Activated naive CD4-positive, alpha-beta T cell treated with anti-CD3 and anti-CD28 coated beads, Interleukin-2, amount 10 ng/mL, durations not matched to agents 7 days and 5 days (primary cell): Measurements from ENCODE around the gene GPATCH1.
A peak's percentile ranks its signal among the peaks of the same experiment; 100 is the strongest.
"Not testable (repeated sequence)": the region's sequence is repeated elsewhere in the genome, so short reads cannot be mapped to it uniquely, and the experiment has no call there.

Experiments
- CTCF ChIA-PET: fragments of 350-600 bp; sonication (Branson Sonifier 250); formaldehyde crosslinking; loops from one replicate; lab custom pipeline; 2021; ENCODE audit warnings: antibody characterized with exemption; lab: Charles Lee
- DNase-seq: peaks from one replicate; pipeline ENCODE4 v3.0.0-alpha.2; 2020
- H3K27ac Mint-ChIP-seq: one replicate; pipeline ENCODE4 v1.8.0; 2021; ENCODE audit warnings: mild to moderate bottlenecking, moderate library complexity, mixed read lengths
- H3K27me3 Mint-ChIP-seq: one replicate; pipeline ENCODE4 v1.8.0; 2021; ENCODE audit warnings: mild to moderate bottlenecking, mixed read lengths
- H3K36me3 Mint-ChIP-seq: one replicate; pipeline ENCODE4 v1.8.0; 2021; ENCODE audit warnings: mixed read lengths
- H3K4me1 Mint-ChIP-seq: one replicate; pipeline ENCODE4 v1.8.0; 2021; ENCODE audit warnings: mixed read lengths
- H3K4me3 Mint-ChIP-seq: one replicate; pipeline ENCODE4 v1.8.0; 2021; ENCODE audit warnings: mild to moderate bottlenecking, moderate library complexity, mixed read lengths
- H3K9me3 Mint-ChIP-seq: one replicate; pipeline ENCODE4 v1.8.0; 2021; ENCODE audit warnings: mixed read lengths

The GPATCH1 gene

GRCh38 chr19:33117501-33117900 is 36.5 kb downstream of the GPATCH1 start:
- no peak for DNase-seq
- H3K9me3 Mint-ChIP-seq, result no peaks in the 10 kb centered on the region
- CTCF ChIA-PET, result interaction anchor here (0.6 to 3.4 kb wide), 3 partner anchors 138 to 726 kb away, joined by 3 to 25 read pairs (median 3); no protein-coding TSS in a partner anchor
- no peak overlapping the region for H3K4me3 Mint-ChIP-seq
- no peak overlapping the region for H3K27ac Mint-ChIP-seq
- H3K36me3 Mint-ChIP-seq, result peaks cover 28% of the 10 kb centered on the region
- no peaks in the 10 kb centered on the region for H3K27me3 Mint-ChIP-seq
- no peaks in the 10 kb centered on the region for H3K4me1 Mint-ChIP-seq

GRCh38 chr19:33118643-33119042 is 37.7 kb downstream of the GPATCH1 start:
- H3K27ac Mint-ChIP-seq, result no peak overlapping the region
- DNase-seq, result no peak

GRCh38 chr19:33124207-33125098 is 43.5 kb downstream of the GPATCH1 start:
- no peak overlapping the region for H3K4me3 Mint-ChIP-seq

More at GRCh38 chr19:33118643-33119042, 37.7 kb downstream of the GPATCH1 start:
- H3K27me3 Mint-ChIP-seq, result no peaks in the 10 kb centered on the region
- H3K4me1 Mint-ChIP-seq, result no peaks in the 10 kb centered on the region
- no peaks in the 10 kb centered on the region for H3K9me3 Mint-ChIP-seq
- CTCF ChIA-PET, result interaction anchor here (0.7 to 3.4 kb wide), 5 partner anchors 33 to 519 kb away, joined by 3 to 25 read pairs (median 3); partner anchors contain the start of genes CEP89 and FAAP24
- H3K36me3 Mint-ChIP-seq, result peaks cover 28% of the 10 kb centered on the region
- H3K4me3 Mint-ChIP-seq, result no peak overlapping the region

GRCh38 chr19:33125929-33126388 is 45.0 kb downstream of the GPATCH1 start:
- H3K36me3 Mint-ChIP-seq, result peaks cover 35% of the 10 kb centered on the region
- CTCF ChIA-PET, result interaction anchor here (0.7 to 4.0 kb wide), 10 partner anchors 12 to 434 kb away, joined by 3 to 30 read pairs (median 4); partner anchors contain the start of gene NUDT19
- H3K4me3 Mint-ChIP-seq, result no peak overlapping the region

More at GRCh38 chr19:33124207-33125098, 43.5 kb downstream of the GPATCH1 start:
- Mint-ChIP-seq H3K36me3 (peaks cover 26% of the 10 kb centered on the region), H3K27ac (no peak overlapping the region), H3K4me1 (peaks cover 5% of the 10 kb centered on the region), H3K27me3 (no peaks in the 10 kb centered on the region), H3K9me3 (no peaks in the 10 kb centered on the region)
- CTCF ChIA-PET, result interaction anchor here (0.8 to 4.0 kb wide), 17 partner anchors 13 to 441 kb away, joined by 3 to 30 read pairs (median 4); partner anchors contain the start of gene NUDT19
- DNase-seq, result no peak

GRCh38 chr19:33126712-33127111 is 45.7 kb downstream of the GPATCH1 start:
- H3K9me3 Mint-ChIP-seq, result not testable (repeated sequence)

More at GRCh38 chr19:33125929-33126388, 45.0 kb downstream of the GPATCH1 start:
- Mint-ChIP-seq H3K27ac (no peak overlapping the region), H3K4me1 (peaks cover 5% of the 10 kb centered on the region), H3K27me3 (no peaks in the 10 kb centered on the region), H3K9me3 (no peaks in the 10 kb centered on the region)
- peak; percentile 69 for DNase-seq

GRCh38 chr19:33129901-33130300 is 48.9 kb downstream of the GPATCH1 start:
- Mint-ChIP-seq H3K4me1 (peaks cover 7% of the 10 kb centered on the region), H3K27me3 (no peaks in the 10 kb centered on the region), H3K36me3 (peaks cover 29% of the 10 kb centered on the region), H3K4me3 (no peak overlapping the region), H3K27ac (no peak overlapping the region), H3K9me3 (no peaks in the 10 kb centered on the region)
- CTCF ChIA-PET, result interaction anchor here (0.9 kb wide), 1 partner anchor 55 kb away, joined by 3 read pairs; no protein-coding TSS in a partner anchor
- no peak for DNase-seq

More at GRCh38 chr19:33126712-33127111, 45.7 kb downstream of the GPATCH1 start:
- not testable (repeated sequence) for H3K4me3 Mint-ChIP-seq, DNase-seq, H3K27me3 Mint-ChIP-seq, H3K4me1 Mint-ChIP-seq, H3K27ac Mint-ChIP-seq
- peaks cover 36% of the 10 kb centered on the region for H3K36me3 Mint-ChIP-seq
- CTCF ChIA-PET, result interaction anchor here (2.5 to 4.0 kb wide), 2 partner anchors 50 to 58 kb away, joined by 8 to 30 read pairs; no protein-coding TSS in a partner anchor

GRCh38 chr19:33130433-33130832 is 49.5 kb downstream of the GPATCH1 start:
- peaks cover 28% of the 10 kb centered on the region for H3K36me3 Mint-ChIP-seq
- CTCF ChIA-PET, result interaction anchor here (0.9 kb wide), 1 partner anchor 54 kb away, joined by 3 read pairs; no protein-coding TSS in a partner anchor
- H3K27me3 Mint-ChIP-seq, result no peaks in the 10 kb centered on the region
- no peak overlapping the region for H3K27ac Mint-ChIP-seq
- H3K9me3 Mint-ChIP-seq, result no peaks in the 10 kb centered on the region
- H3K4me1 Mint-ChIP-seq, result peaks cover 11% of the 10 kb centered on the region
- no peak for DNase-seq
- H3K4me3 Mint-ChIP-seq, result no peak overlapping the region

GRCh38 chr19:33132021-33132420 is 51.0 kb downstream of the GPATCH1 start, which contains the start of gene WDR88:
WDR88 (plus strand) TSS chr19:33132114; CDS start chr19:33132170, 56 bp downstream.
- CTCF ChIA-PET, result interaction anchor here (1.0 to 1.7 kb wide), 2 partner anchors 52 to 156 kb away, joined by 4 read pairs; no protein-coding TSS in a partner anchor
- Mint-ChIP-seq H3K9me3 (no peaks in the 10 kb centered on the region), H3K27ac (no peak within 1 kb of the TSS), H3K27me3 (no peaks in the 10 kb centered on the region), H3K4me3 (no peak within 1 kb of the TSS), H3K36me3 (peaks cover 20% of the 10 kb centered on the region), H3K4me1 (peaks cover 6% of the 10 kb centered on the region)
- no peak for DNase-seq

GRCh38 chr19:33132425-33132824 is 51.4 kb downstream of the GPATCH1 start:
- Mint-ChIP-seq H3K9me3 (no peaks in the 10 kb centered on the region), H3K4me3 (no peak overlapping the region), H3K27ac (no peak overlapping the region), H3K36me3 (peaks cover 19% of the 10 kb centered on the region), H3K27me3 (no peaks in the 10 kb centered on the region), H3K4me1 (peaks cover 6% of the 10 kb centered on the region)
- CTCF ChIA-PET, result interaction anchor here (0.6 to 1.7 kb wide), 2 partner anchors 55 to 156 kb away, joined by 3 to 4 read pairs; no protein-coding TSS in a partner anchor
- DNase-seq, result no peak

- H3K36me3 Mint-ChIP-seq, result peaks cover 15% of the 10 kb centered on the region
- peaks cover 6% of the 10 kb centered on the region for H3K4me1 Mint-ChIP-seq
- CTCF ChIA-PET, result interaction anchor here (2.2 kb wide), 1 partner anchor 51 kb away, joined by 7 read pairs; no protein-coding TSS in a partner anchor
- H3K4me3 Mint-ChIP-seq, result no peak overlapping the region
- H3K27ac Mint-ChIP-seq, result no peak overlapping the region
- DNase-seq, result no peak
- H3K27me3 Mint-ChIP-seq, result peaks cover under 1% of the 10 kb centered on the region
- no peaks in the 10 kb centered on the region for H3K9me3 Mint-ChIP-seq
These were observed 52.6 kb downstream of the GPATCH1 start for GRCh38 chr19:33133438-33134031.

- Mint-ChIP-seq H3K4me1 (peaks cover 6% of the 10 kb centered on the region), H3K4me3 (no peak overlapping the region), H3K9me3 (no peaks in the 10 kb centered on the region), H3K27me3 (peaks cover 10% of the 10 kb centered on the region), H3K27ac (no peak overlapping the region), H3K36me3 (peaks cover 11% of the 10 kb centered on the region)
- peak; percentile 64 for DNase-seq
- CTCF ChIA-PET, result interaction anchor here (2.2 kb wide), 1 partner anchor 50 kb away, joined by 7 read pairs; no protein-coding TSS in a partner anchor
These were observed 53.6 kb downstream of the GPATCH1 start for GRCh38 chr19:33134571-33135041.

GRCh38 chr19:33139165-33139564 is 58.2 kb downstream of the GPATCH1 start:
- Mint-ChIP-seq H3K27ac (no peak overlapping the region), H3K9me3 (no peaks in the 10 kb centered on the region), H3K4me1 (peaks cover 10% of the 10 kb centered on the region), H3K27me3 (peaks cover 21% of the 10 kb centered on the region), H3K36me3 (no peaks in the 10 kb centered on the region), H3K4me3 (no peak overlapping the region)
- no peak for DNase-seq
- CTCF ChIA-PET, result interaction anchor here (0.8 to 2.7 kb wide), 4 partner anchors 14 to 45 kb away, joined by 3 to 14 read pairs (median 4); no protein-coding TSS in a partner anchor

GRCh38 chr19:33143897-33144405 is 63.0 kb downstream of the GPATCH1 start:
- no peak overlapping the region for H3K27ac Mint-ChIP-seq
- no peak overlapping the region for H3K4me3 Mint-ChIP-seq
- H3K36me3 Mint-ChIP-seq, result no peaks in the 10 kb centered on the region
- H3K27me3 Mint-ChIP-seq, result peaks cover 21% of the 10 kb centered on the region
- H3K4me1 Mint-ChIP-seq, result peaks cover 4% of the 10 kb centered on the region
- no peaks in the 10 kb centered on the region for H3K9me3 Mint-ChIP-seq
- peak; percentile 69 for DNase-seq
- CTCF ChIA-PET, result interaction anchor here (0.6 to 2.0 kb wide), 14 partner anchors 11 to 502 kb away, joined by 3 to 31 read pairs (median 4); no protein-coding TSS in a partner anchor
